ENCODE data around the gene OST4.
"Not testable (repeated sequence)": the region's sequence is repeated elsewhere in the genome, so short reads cannot be mapped to it uniquely, and the experiment has no call there.

Gene OST4
- 63.0 to 115 (median 81.1) reads per million in 18 experiments for total RNA-seq

- peak; percentile 94 to 96 for DNase-seq
Observed at GRCh38 chr2:27071277-27071989, at the start of gene OST4. OST4 (minus strand) TSS chr2:27071654.

- DNase-seq, result not testable (repeated sequence)
Observed at GRCh38 chr2:27119330-27119670, 47.8 kb upstream of the OST4 start.

- no peak for DNase-seq
Observed at GRCh38 chr2:27118525-27119329, 47.3 kb upstream of the OST4 start, which contains the start of gene CGREF1. CGREF1 (minus strand) TSS chr2:27119128; CDS start chr2:27104366, 14,762 bp downstream.

- DNase-seq, result no peak
Observed at GRCh38 chr2:27117995-27118524, 46.6 kb upstream of the OST4 start.

GRCh38 chr2:27115519-27115918 lies 44.1 kb upstream of the OST4 start:
- DNase-seq, result no peak

- DNase-seq, result not testable (repeated sequence)
Observed at GRCh38 chr2:27111392-27112078, 40.1 kb upstream of the OST4 start.

- not testable (repeated sequence) for DNase-seq
Observed at GRCh38 chr2:27110603-27111352, 39.3 kb upstream of the OST4 start.

GRCh38 chr2:27109083-27109482 lies 37.6 kb upstream of the OST4 start:
- DNase-seq, result no peak

- no peak for DNase-seq
Observed at GRCh38 chr2:27108221-27108620, 36.8 kb upstream of the OST4 start.

GRCh38 chr2:27105981-27106380 lies 34.5 kb upstream of the OST4 start:
- DNase-seq, result peak in 1 of 2 donors; percentile 18

GRCh38 chr2:27102329-27102728 lies 30.9 kb upstream of the OST4 start:
- no peak for DNase-seq

- no peak for DNase-seq
Observed at GRCh38 chr2:27100036-27100435, 28.6 kb upstream of the OST4 start.

GRCh38 chr2:27099334-27099955 lies 28.0 kb upstream of the OST4 start:
- no peak for DNase-seq

- no peak for DNase-seq
Observed at GRCh38 chr2:27097341-27097740, 25.9 kb upstream of the OST4 start.

GRCh38 chr2:27096748-27097297 lies 25.4 kb upstream of the OST4 start:
- peak; percentile 65 to 79 for DNase-seq

- peak; percentile 54 to 64 for DNase-seq
Observed at GRCh38 chr2:27095745-27096651, 24.5 kb upstream of the OST4 start.

GRCh38 chr2:27095427-27095744 lies 23.9 kb upstream of the OST4 start:
- no peak for DNase-seq

GRCh38 chr2:27094353-27094984 lies 23.0 kb upstream of the OST4 start:
- no peak for DNase-seq

GRCh38 chr2:27093430-27094352 lies 22.2 kb upstream of the OST4 start:
- DNase-seq, result no peak
